IMR-90 (cell line): ENCODE measurements around the gene DHH. TPM values are rescaled to one million over a fixed set of nuclear protein-coding genes. Genes with fewer than 3 reads are reported as not detected.

Source experiments
- ATAC-seq: fragments of 200-7000 bp; cut with Tn5 transposase; 2 replicates; pipeline ENCODE4 v1.9.1; 2020; ENCODE audit warnings: low read depth, mild to moderate bottlenecking, moderate library complexity
- BruUV-seq: library from RNA; stranded (reverse); fragments of 400-500 nt; replicated peaks from 2 replicates; lab custom pipeline; 2021; lab: Mats Ljungman, UMichigan
- CTCF ChIA-PET: fragments of 300-600 bp; formaldehyde crosslinking; extraction: SDS; loops from one replicate; lab custom pipeline; 2021; ENCODE audit warnings: antibody characterized with exemption; lab: Yijun Ruan, JAX
- POLR2A ChIA-PET: fragments of 300-600 bp; sonication (Branson Sonifier 250); formaldehyde crosslinking; loops from one replicate; lab custom pipeline; 2022; ENCODE audit warnings: antibody characterized with exemption; ENCODE audit not compliant: unreplicated experiment; lab: Charles Lee
- DNase-seq: peaks from one replicate; pipeline ENCODE4 v3.0.0; 2013
- H2AFZ ChIP-seq: replicated peaks from 2 replicates; pipeline ENCODE3; 2013; ENCODE audit warnings: low read length, mild to moderate bottlenecking; ENCODE audit not compliant: poor library complexity
- H2AK5ac ChIP-seq: 2 replicates; pipeline ENCODE4 v1.6.1; 2013; ENCODE audit warnings: low read depth, low read length, inconsistent platforms
- H2AK9ac ChIP-seq: replicated peaks from 2 replicates; pipeline ENCODE3; 2013; ENCODE audit warnings: mild to moderate bottlenecking, low read depth, low read length, moderate library complexity; ENCODE audit not compliant: poor library complexity
- H2BK120ac ChIP-seq: 2 replicates; pipeline ENCODE4 v1.6.1; 2013; ENCODE audit warnings: low read depth, low read length, inconsistent platforms
- H2BK15ac ChIP-seq: 3 replicates; pipeline ENCODE4 v1.6.1; 2013; ENCODE audit warnings: low read depth, low read length, inconsistent platforms
- H2BK20ac ChIP-seq: 2 replicates; pipeline ENCODE4 v1.6.1; 2013; ENCODE audit warnings: low read depth, mild to moderate bottlenecking, inconsistent platforms, low read length, moderate library complexity
- H2BK5ac ChIP-seq: 2 replicates; pipeline ENCODE4 v1.6.1; 2013; ENCODE audit warnings: mild to moderate bottlenecking, low read depth, low read length, inconsistent platforms; ENCODE audit not compliant: poor library complexity, severe bottlenecking
- H3K14ac ChIP-seq: replicated peaks from 2 replicates; pipeline ENCODE4 v1.6.1; 2013; ENCODE audit warnings: low read depth, low read length, inconsistent platforms
- H3K18ac ChIP-seq: 2 replicates; pipeline ENCODE4 v1.6.1; 2013; ENCODE audit warnings: low read depth, low read length, control low read depth
- H3K23ac ChIP-seq: 2 replicates; pipeline ENCODE4 v1.6.1; 2013; ENCODE audit warnings: low read depth, low read length, inconsistent platforms
- H3K27ac ChIP-seq: 2 replicates; pipeline ENCODE4 v1.5.1; 2013; ENCODE audit warnings: mild to moderate bottlenecking, control low read depth, low read length; ENCODE audit not compliant: insufficient read depth
- H3K27me3 ChIP-seq: 2 replicates; pipeline ENCODE4 v1.6.1; 2013; ENCODE audit warnings: low read length; ENCODE audit not compliant: control insufficient read depth, insufficient read depth
- H3K36me3 ChIP-seq: 2 replicates; pipeline ENCODE4 v1.6.1; 2013; ENCODE audit warnings: low read length, mixed read lengths; ENCODE audit not compliant: control insufficient read depth, insufficient read depth
- H3K4ac ChIP-seq: 2 replicates; pipeline ENCODE4 v1.6.1; 2013; ENCODE audit warnings: low read depth, low read length, inconsistent platforms
- H3K4me1 ChIP-seq: 2 replicates; pipeline ENCODE4 v1.6.1; 2013; ENCODE audit warnings: low read length, mixed read lengths; ENCODE audit not compliant: control insufficient read depth, insufficient read depth
- H3K4me2 ChIP-seq: 2 replicates; pipeline ENCODE4 v1.6.1; 2013; ENCODE audit warnings: low read depth, mild to moderate bottlenecking, control low read depth, low read length, moderate library complexity
- H3K4me3 ChIP-seq: 2 replicates; pipeline ENCODE4 v1.5.1; 2013; ENCODE audit warnings: low read depth, mild to moderate bottlenecking, control low read depth, low read length, moderate library complexity; ENCODE audit not compliant: insufficient read depth
- H3K56ac ChIP-seq: 2 replicates; pipeline ENCODE4 v1.6.1; 2013; ENCODE audit warnings: low read length, inconsistent platforms; ENCODE audit not compliant: insufficient read depth; ENCODE audit errors: extremely low read depth
- H3K79me1 ChIP-seq, 2 experiments: 2 replicates each; pipeline ENCODE4 v1.6.1; 2013; ENCODE audit warnings: low read length in 2 of 2, inconsistent platforms in 1 of 2, low read depth in 1 of 2
- H3K9ac ChIP-seq: 2 replicates; pipeline ENCODE4 v1.6.1; 2013; ENCODE audit warnings: low read depth, low read length, control low read depth
- H3K9me1 ChIP-seq: 2 replicates; pipeline ENCODE4 v1.6.1; 2013; ENCODE audit warnings: low read length, inconsistent platforms; ENCODE audit not compliant: insufficient read depth
- H3K9me3 ChIP-seq: 2 replicates; pipeline ENCODE4 v1.6.1; 2013; ENCODE audit warnings: low read length; ENCODE audit not compliant: control insufficient read depth, insufficient read depth
- H4K20me1 ChIP-seq: 2 replicates; pipeline ENCODE4 v1.6.1; 2013; ENCODE audit warnings: low read length, inconsistent platforms; ENCODE audit not compliant: insufficient read depth
- H4K5ac ChIP-seq: 2 replicates; pipeline ENCODE4 v1.6.1; 2013; ENCODE audit warnings: mild to moderate bottlenecking, low read depth, low read length, control low read depth
- H4K8ac ChIP-seq, 2 experiments: 2 replicates each; pipeline ENCODE4 v1.6.1; 2013; ENCODE audit warnings: low read depth in 2 of 2, low read length in 2 of 2, control low read depth in 1 of 2, inconsistent platforms in 1 of 2
- H4K91ac ChIP-seq: 2 replicates; pipeline ENCODE4 v1.6.1; 2013; ENCODE audit warnings: low read depth, low read length, inconsistent platforms; ENCODE audit not compliant: insufficient read depth
- BHLHE40 ChIP-seq: fragments of 150-350 bp; IDR thresholded peaks from 2 replicates; pipeline ENCODE4 v1.6.1; 2016; ENCODE audit warnings: mild to moderate bottlenecking, low read depth, low read length
- CEBPB ChIP-seq: IDR thresholded peaks from 2 replicates; pipeline ENCODE4 v1.6.1; 2012; ENCODE audit warnings: low read depth, low read length, improper control_type of control experiment
- CHD1 ChIP-seq: IDR thresholded peaks from 2 replicates; pipeline ENCODE4 v1.6.1; 2012; ENCODE audit warnings: low read depth, low read length, improper control_type of control experiment
- FOS ChIP-seq: fragments of 150-350 bp; IDR thresholded peaks from 2 replicates; pipeline ENCODE4 v1.6.1; 2016; ENCODE audit warnings: low read depth, low read length
- MAFK ChIP-seq: IDR thresholded peaks from 2 replicates; pipeline ENCODE4 v1.6.1; 2012; ENCODE audit warnings: low read depth, low read length, improper control_type of control experiment
- MXI1 ChIP-seq: IDR thresholded peaks from 2 replicates; pipeline ENCODE4 v1.6.1; 2012; ENCODE audit warnings: low read depth, mild to moderate bottlenecking, low read length, moderate library complexity, borderline replicate concordance
- NFE2L2 ChIP-seq: fragments of 150-350 bp; IDR thresholded peaks from 2 replicates; pipeline ENCODE4 v1.6.1; 2016; ENCODE audit warnings: low read depth, mild to moderate bottlenecking, low read length
- POLR2A ChIP-seq: IDR thresholded peaks from 2 replicates; pipeline ENCODE4 v1.6.1; 2012; ENCODE audit warnings: mild to moderate bottlenecking, low read depth, low read length
- RAD21 ChIP-seq: IDR thresholded peaks from 2 replicates; pipeline ENCODE4 v1.6.1; 2012; ENCODE audit warnings: low read length, improper control_type of control experiment
- RFX5 ChIP-seq: IDR thresholded peaks from 2 replicates; pipeline ENCODE4 v1.8.0; 2012; ENCODE audit warnings: low read depth, mild to moderate bottlenecking, low read length, moderate library complexity
- SMC3 ChIP-seq: fragments of 150-350 bp; IDR thresholded peaks from 2 replicates; pipeline ENCODE4 v1.6.1; 2016; ENCODE audit warnings: low read depth, mild to moderate bottlenecking, antibody characterized with exemption, low read length, moderate library complexity
- WGBS, 2 experiments: methylation state at CpG; one replicate each; pipeline versions ENCODE4 v1.1.5 to v1.1.7; 2013; ENCODE audit warnings: missing lambda C conversion rate in 2 of 2; ENCODE audit not compliant: insufficient read length in 1 of 2; ENCODE audit errors: extremely low coverage in 2 of 2; 5-methylcytosine and 5-hydroxymethylcytosine counted together
- dilution Hi-C: fragments of 300-500 bp; cut with HindIII; formaldehyde crosslinking; loops from one replicate; pipeline ENCODE4 v1.14.3; 2018; ENCODE audit warnings: low sequenced_read_pairs; ENCODE audit not compliant: unreplicated experiment
- in situ Hi-C: fragments of 300-500 bp; cut with MboI; formaldehyde crosslinking; loops from 3 replicates; pipeline ENCODE4 v1.14.3; 2019; ENCODE audit warnings: low sequenced_read_pairs, inconsistent platforms, mixed read lengths
- intact Hi-C: fragments of 100-400 bp; cut with micrococcal nuclease; formaldehyde crosslinking; loops from 2 replicates; pipeline ENCODE4 v1.10.0; 2022
- polyA plus RNA-seq, 3 experiments: library from polyadenylated mRNA; depleted of rRNA; stranded (reverse); fragments of >200 nt; gene quantifications; 2 replicates each; pipeline ENCODE4 v1.2.3, GENCODE V29; 2012; ENCODE audit warnings: low replicate concordance in 1 of 3
- total RNA-seq: library from RNA; depleted of rRNA; stranded (reverse); fragments of >200 nt; gene quantifications from 2 replicates; pipeline ENCODE4 v1.2.3, GENCODE V29; 2012
- TF ChIP-seq, protein P1 (sequence below): fragments of 150-350 bp; IDR thresholded peaks from 2 replicates; pipeline ENCODE4 v1.6.1; 2017; ENCODE audit warnings: mild to moderate bottlenecking, antibody characterized with exemption, low read length, low read depth
- TF ChIP-seq, protein P2 (sequence below): conservative IDR thresholded peaks from 2 replicates; pipeline ENCODE4 v1.5.1; 2012; ENCODE audit warnings: mild to moderate bottlenecking, low read depth, low read length, improper control_type of control experiment
- TF ChIP-seq, protein P3 (sequence below): fragments of 150-350 bp; IDR thresholded peaks from 2 replicates; pipeline ENCODE4 v1.6.1; 2016; ENCODE audit warnings: low read depth, mild to moderate bottlenecking, low read length, moderate library complexity, borderline replicate concordance

Gene DHH
- total and polyA plus RNA-seq, 2 of the 4 experiments (the other 2 are of a cell fraction): under 0.01 to 0.07 TPM

DNA sequence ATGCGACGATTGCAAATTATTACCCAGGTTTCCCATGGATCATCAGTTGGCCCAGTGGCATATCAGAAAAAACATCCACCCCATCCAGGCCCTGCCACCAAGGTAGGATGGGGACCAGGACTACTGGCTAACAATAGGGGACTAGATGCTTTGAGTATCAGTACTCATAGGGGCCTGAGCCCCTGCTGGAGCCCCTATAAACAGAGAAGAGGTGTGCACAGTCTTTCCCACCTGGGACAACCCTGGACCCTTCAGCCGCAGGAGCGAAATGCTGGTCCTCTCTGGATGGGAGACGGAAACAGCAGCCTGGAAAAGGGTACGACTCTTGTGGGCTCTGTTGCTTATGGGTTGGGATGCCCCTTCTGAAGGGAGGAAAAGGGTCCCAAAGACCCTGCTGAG lies 5.7 kb downstream of the DHH start:
- in situ Hi-C loops (no loop called here), intact Hi-C loops (loop anchor here (1.0 to 10.0 kb wide), 4 partner anchors 24 to 146 kb away; partner anchors contain the start of gene TUBA1A), dilution Hi-C loops (no loop called here)
- WGBS, 2 experiments: no CpG with 5 or more reads among the region's 6 CpGs
- Histone ChIP-seq H4K20me1 (no peaks in the 10 kb centered on the region; the same call in 1 of the 2 replicates), H2AFZ (peak overlapping the region; percentile 92), H4K8ac (no peak overlapping the region), H4K5ac (no peak overlapping the region), H3K4me3 (no peak overlapping the region), H3K9ac (no peak overlapping the region), H2BK5ac (no peak overlapping the region), H3K79me1 (0 out of 4 replicates have a peak, but pooled peaks cover 0 to 3% of the 10 kb centered on the region in 2 experiments), H3K23ac (0 out of 2 replicates have a peak overlapping the region, but pooled peaks have one; percentile 45), H3K4ac (no peak overlapping the region), H3K9me3 (no peaks in the 10 kb centered on the region), H2AK5ac (no peak overlapping the region; the same call in 1 of the 2 replicates), H3K18ac (no peak overlapping the region), H2BK120ac (no peak overlapping the region), H3K56ac (no peak overlapping the region), H3K9me1 (peaks cover 2% of the 10 kb centered on the region; the same call in 1 of the 2 replicates), H2BK15ac (no peak overlapping the region), H3K14ac (no peak overlapping the region), H3K4me2 (no peak overlapping the region), H4K91ac (no peak overlapping the region), H3K27ac (no peak overlapping the region), H3K4me1 (peaks cover 9% of the 10 kb centered on the region), H3K36me3 (no peaks in the 10 kb centered on the region), H2BK20ac (no peak overlapping the region; the same call in 1 of the 2 replicates), H2AK9ac (no peak overlapping the region), H3K27me3 (peaks cover 20% of the 10 kb centered on the region; the same call in 1 of the 2 replicates)
- no TSS peak for BruUV-seq
- CTCF ChIA-PET: interaction anchor here (0.7 to 3.7 kb wide), 12 partner anchors 9 to 155 kb away, joined by 3 to 16 read pairs (median 4); partner anchors contain the start of gene RHEBL1
- no peak for ATAC-seq
- TF ChIP-seq FOS (no peak), BHLHE40 (no peak), POLR2A (no peak), RFX5 (no peak), CHD1 (no peak), SMC3 (no peak), CEBPB (no peak), NFE2L2 (no peak), MXI1 (no peak), MAFK (no peak), RAD21 (no peak)
- TF ChIP-seq, protein P1, sequence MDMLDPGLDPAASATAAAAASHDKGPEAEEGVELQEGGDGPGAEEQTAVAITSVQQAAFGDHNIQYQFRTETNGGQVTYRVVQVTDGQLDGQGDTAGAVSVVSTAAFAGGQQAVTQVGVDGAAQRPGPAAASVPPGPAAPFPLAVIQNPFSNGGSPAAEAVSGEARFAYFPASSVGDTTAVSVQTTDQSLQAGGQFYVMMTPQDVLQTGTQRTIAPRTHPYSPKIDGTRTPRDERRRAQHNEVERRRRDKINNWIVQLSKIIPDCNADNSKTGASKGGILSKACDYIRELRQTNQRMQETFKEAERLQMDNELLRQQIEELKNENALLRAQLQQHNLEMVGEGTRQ: no peak
- TF ChIP-seq, protein P2, sequence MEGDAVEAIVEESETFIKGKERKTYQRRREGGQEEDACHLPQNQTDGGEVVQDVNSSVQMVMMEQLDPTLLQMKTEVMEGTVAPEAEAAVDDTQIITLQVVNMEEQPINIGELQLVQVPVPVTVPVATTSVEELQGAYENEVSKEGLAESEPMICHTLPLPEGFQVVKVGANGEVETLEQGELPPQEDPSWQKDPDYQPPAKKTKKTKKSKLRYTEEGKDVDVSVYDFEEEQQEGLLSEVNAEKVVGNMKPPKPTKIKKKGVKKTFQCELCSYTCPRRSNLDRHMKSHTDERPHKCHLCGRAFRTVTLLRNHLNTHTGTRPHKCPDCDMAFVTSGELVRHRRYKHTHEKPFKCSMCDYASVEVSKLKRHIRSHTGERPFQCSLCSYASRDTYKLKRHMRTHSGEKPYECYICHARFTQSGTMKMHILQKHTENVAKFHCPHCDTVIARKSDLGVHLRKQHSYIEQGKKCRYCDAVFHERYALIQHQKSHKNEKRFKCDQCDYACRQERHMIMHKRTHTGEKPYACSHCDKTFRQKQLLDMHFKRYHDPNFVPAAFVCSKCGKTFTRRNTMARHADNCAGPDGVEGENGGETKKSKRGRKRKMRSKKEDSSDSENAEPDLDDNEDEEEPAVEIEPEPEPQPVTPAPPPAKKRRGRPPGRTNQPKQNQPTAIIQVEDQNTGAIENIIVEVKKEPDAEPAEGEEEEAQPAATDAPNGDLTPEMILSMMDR: no peak
- TF ChIP-seq, protein P3, sequence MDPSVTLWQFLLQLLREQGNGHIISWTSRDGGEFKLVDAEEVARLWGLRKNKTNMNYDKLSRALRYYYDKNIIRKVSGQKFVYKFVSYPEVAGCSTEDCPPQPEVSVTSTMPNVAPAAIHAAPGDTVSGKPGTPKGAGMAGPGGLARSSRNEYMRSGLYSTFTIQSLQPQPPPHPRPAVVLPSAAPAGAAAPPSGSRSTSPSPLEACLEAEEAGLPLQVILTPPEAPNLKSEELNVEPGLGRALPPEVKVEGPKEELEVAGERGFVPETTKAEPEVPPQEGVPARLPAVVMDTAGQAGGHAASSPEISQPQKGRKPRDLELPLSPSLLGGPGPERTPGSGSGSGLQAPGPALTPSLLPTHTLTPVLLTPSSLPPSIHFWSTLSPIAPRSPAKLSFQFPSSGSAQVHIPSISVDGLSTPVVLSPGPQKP: no peak
- no peak for DNase-seq
- POLR2A ChIA-PET: no interaction called here
